H9 (cell line): ENCODE measurements around the gene ITGA8. TPM values are rescaled to one million over a fixed set of nuclear protein-coding genes. Genes with fewer than 3 reads are reported as not detected.

Experiments used
- DNase-seq: peaks from one replicate; pipeline ENCODE4 v3.0.0-alpha.2; 2017
- H2AFZ ChIP-seq: one replicate; pipeline ENCODE4 v1.6.1; 2013; ENCODE audit warnings: mild to moderate bottlenecking, low read length, control low read depth, moderate library complexity
- H2AK5ac ChIP-seq: 2 replicates; pipeline ENCODE4 v1.6.1; 2013; ENCODE audit warnings: low read length, control low read depth, mixed read lengths; ENCODE audit not compliant: insufficient read length
- H2BK120ac ChIP-seq: one replicate; pipeline ENCODE4 v1.6.1; 2013; ENCODE audit warnings: low read depth, mild to moderate bottlenecking, low read length, control low read depth, inconsistent platforms; ENCODE audit not compliant: poor library complexity, severe bottlenecking
- H2BK12ac ChIP-seq: 2 replicates; pipeline ENCODE4 v1.6.1; 2013; ENCODE audit warnings: low read length, control low read depth, mixed read lengths, low read depth; ENCODE audit not compliant: insufficient read length
- H2BK15ac ChIP-seq: 2 replicates; pipeline ENCODE4 v1.6.1; 2013; ENCODE audit warnings: low read depth, low read length, control low read depth
- H2BK20ac ChIP-seq: one replicate; pipeline ENCODE4 v1.6.1; 2013; ENCODE audit warnings: low read depth, mild to moderate bottlenecking, low read length, control low read depth, inconsistent platforms; ENCODE audit not compliant: poor library complexity, severe bottlenecking
- H2BK5ac ChIP-seq: 2 replicates; pipeline ENCODE4 v1.6.1; 2013; ENCODE audit warnings: low read length, control low read depth, mixed read lengths; ENCODE audit not compliant: insufficient read length
- H3K14ac ChIP-seq: 2 replicates; pipeline ENCODE4 v1.6.1; 2013; ENCODE audit warnings: low read length, control low read depth; ENCODE audit not compliant: insufficient read depth
- H3K18ac ChIP-seq: 2 replicates; pipeline ENCODE4 v1.6.1; 2013; ENCODE audit warnings: low read depth, mild to moderate bottlenecking, mixed read lengths, low read length, control low read depth; ENCODE audit not compliant: insufficient read length
- H3K23ac ChIP-seq: 2 replicates; pipeline ENCODE4 v1.6.1; 2013; ENCODE audit warnings: low read length, control low read depth, mixed read lengths, low read depth; ENCODE audit not compliant: insufficient read length
- H3K23me2 ChIP-seq: 2 replicates; pipeline ENCODE4 v1.6.1; 2013; ENCODE audit warnings: low read depth, mild to moderate bottlenecking, mixed read lengths, low read length, control low read depth; ENCODE audit not compliant: insufficient read length, poor library complexity, severe bottlenecking
- H3K27ac ChIP-seq: 2 replicates; pipeline ENCODE4 v1.5.1; 2013; ENCODE audit warnings: low read length, control low read depth, mixed read lengths, low read depth; ENCODE audit not compliant: insufficient read length
- H3K27me3 ChIP-seq: 2 replicates; pipeline ENCODE4 v1.6.1; 2013; ENCODE audit warnings: low read length, control low read depth, inconsistent platforms; ENCODE audit not compliant: insufficient read depth
- H3K4ac ChIP-seq: 2 replicates; pipeline ENCODE4 v1.6.1; 2013; ENCODE audit warnings: low read depth, mild to moderate bottlenecking, control low read depth, inconsistent platforms, low read length, moderate library complexity
- H3K4me1 ChIP-seq: 2 replicates; pipeline ENCODE4 v1.6.1; 2013; ENCODE audit warnings: low read length, control low read depth, inconsistent platforms; ENCODE audit not compliant: insufficient read depth
- H3K4me2 ChIP-seq: 2 replicates; pipeline ENCODE4 v1.6.1; 2013; ENCODE audit warnings: low read length, control low read depth, mixed read lengths; ENCODE audit not compliant: insufficient read length, insufficient read depth
- H3K56ac ChIP-seq: 2 replicates; pipeline ENCODE4 v1.6.1; 2013; ENCODE audit warnings: low read depth, mild to moderate bottlenecking, mixed read lengths, low read length, control low read depth; ENCODE audit not compliant: insufficient read length
- H3K79me1 ChIP-seq: 2 replicates; pipeline ENCODE4 v1.6.1; 2013; ENCODE audit warnings: low read depth, mild to moderate bottlenecking, moderate library complexity, low read length, control low read depth, inconsistent platforms; ENCODE audit not compliant: insufficient read depth, poor library complexity, severe bottlenecking
- H3K79me2 ChIP-seq: 2 replicates; pipeline ENCODE4 v1.6.1; 2013; ENCODE audit warnings: low read length, control low read depth, inconsistent platforms; ENCODE audit not compliant: insufficient read depth
- H3K9ac ChIP-seq: 2 replicates; pipeline ENCODE4 v1.6.1; 2013; ENCODE audit warnings: low read length, control low read depth, mixed read lengths; ENCODE audit not compliant: insufficient read length; ENCODE audit errors: extremely low read depth
- H3K9me3 ChIP-seq: one replicate; pipeline ENCODE4 v1.6.1; 2013; ENCODE audit warnings: low read depth, low read length, inconsistent platforms; ENCODE audit not compliant: control insufficient read depth
- H3T11ph ChIP-seq: one replicate; pipeline ENCODE4 v1.6.1; 2013; ENCODE audit warnings: mild to moderate bottlenecking, low read length, control low read depth, inconsistent platforms
- H4K20me1 ChIP-seq: one replicate; pipeline ENCODE4 v1.6.1; 2013; ENCODE audit not compliant: control insufficient read depth, insufficient read length, insufficient read depth
- H4K5ac ChIP-seq: 2 replicates; pipeline ENCODE4 v1.6.1; 2013; ENCODE audit warnings: low read depth, mild to moderate bottlenecking, mixed read lengths, low read length, control low read depth; ENCODE audit not compliant: insufficient read length
- H4K8ac ChIP-seq: replicated peaks from 2 replicates; pipeline ENCODE4 v1.6.1; 2013; ENCODE audit warnings: low read length, control low read depth, mixed read lengths, low read depth; ENCODE audit not compliant: insufficient read length
- H4K91ac ChIP-seq: 2 replicates; pipeline ENCODE4 v1.6.1; 2013; ENCODE audit warnings: low read depth, mild to moderate bottlenecking, moderate library complexity, mixed read lengths, low read length, control low read depth; ENCODE audit not compliant: insufficient read length
- H3K27ac Mint-ChIP-seq, 3 experiments: 2 replicates in 2 of 3; 3 replicates in 1 of 3; pipeline ENCODE4 v1.8.0; 2020 to 2021; ENCODE audit warnings: mixed read lengths in 3 of 3, mild to moderate bottlenecking in 1 of 3, moderate library complexity in 1 of 3
- H3K27me3 Mint-ChIP-seq: 2 replicates; pipeline ENCODE4 v1.8.0; 2021; ENCODE audit warnings: low read depth, mild to moderate bottlenecking, moderate library complexity, mixed read lengths
- H3K36me3 Mint-ChIP-seq, 3 experiments: 2 replicates in 2 of 3; 3 replicates in 1 of 3; pipeline ENCODE4 v1.8.0; 2020 to 2021; ENCODE audit warnings: low read depth in 3 of 3, mixed read lengths in 3 of 3; ENCODE audit not compliant: insufficient read depth in 1 of 3
- H3K4me1 Mint-ChIP-seq, 2 experiments: 2 replicates each; pipeline ENCODE4 v1.8.0; 2020; ENCODE audit warnings: mixed read lengths in 2 of 2
- H3K4me3 Mint-ChIP-seq, 2 experiments: 2 replicates in 1 of 2; 3 replicates in 1 of 2; pipeline ENCODE4 v1.8.0; 2020 to 2021; ENCODE audit warnings: mild to moderate bottlenecking in 2 of 2, mixed read lengths in 2 of 2, moderate library complexity in 1 of 2
- H3K9me3 Mint-ChIP-seq, 2 experiments: 2 replicates in 1 of 2; 3 replicates in 1 of 2; pipeline ENCODE4 v1.8.0; 2020; ENCODE audit warnings: mild to moderate bottlenecking in 2 of 2, mixed read lengths in 2 of 2, moderate library complexity in 1 of 2
- CTCF ChIP-seq: fragments of 200-600 bp; sonication (generic); conservative IDR thresholded peaks from 3 replicates; pipeline ENCODE4 v1.8.0; 2021; ENCODE audit warnings: antibody characterized with exemption, mild to moderate bottlenecking
- WGBS: extraction: QIAGEN DNeasy Blood & Tissue Kit; methylation state at CpG from one replicate; pipeline ENCODE4 v1.1.7; 2013; ENCODE audit warnings: missing lambda C conversion rate, low lambda C conversion rate, mixed read lengths; ENCODE audit not compliant: insufficient read length; ENCODE audit errors: extremely low coverage; 5-methylcytosine and 5-hydroxymethylcytosine counted together
- total RNA-seq: library from RNA; stranded (reverse); gene quantifications from 2 replicates; pipeline ENCODE4 v1.2.1, GENCODE V29; 2021

The ITGA8 gene
- total RNA-seq, 1 experiment from 2014 or later, result not detected

- H3T11ph ChIP-seq, result no peak overlapping the region
- no peaks in the 10 kb centered on the region for H3K23me2 ChIP-seq
- H3K27ac Mint-ChIP-seq, result no peak overlapping the region
- WGBS, result no CpG with 5 or more reads among the region's 3 CpGs
- no peak overlapping the region for H3K4ac ChIP-seq
- H3K18ac ChIP-seq, result no peak overlapping the region
- no peaks in the 10 kb centered on the region; a peak in 1 of 5 replicates for H3K9me3 Mint-ChIP-seq
- no peaks in the 10 kb centered on the region for H3K9me3 ChIP-seq
- no peak overlapping the region for H4K5ac ChIP-seq
- no peak overlapping the region for H4K91ac ChIP-seq
- no peaks in the 10 kb centered on the region for H3K4me1 ChIP-seq
- H2BK15ac ChIP-seq, result no peak overlapping the region
- no peak overlapping the region for H3K56ac ChIP-seq
- no peak overlapping the region for H3K14ac ChIP-seq
- DNase-seq, result no peak
- no peak overlapping the region for H2BK120ac ChIP-seq
- H4K20me1 ChIP-seq, result no peaks in the 10 kb centered on the region
- no peak overlapping the region for H4K8ac ChIP-seq
- no peak overlapping the region for H3K9ac ChIP-seq
- H2BK20ac ChIP-seq, result no peak overlapping the region
- H3K4me2 ChIP-seq, result no peak overlapping the region
- no peak overlapping the region for H2AK5ac ChIP-seq
- peaks cover 3% of the 10 kb centered on the region; the same call in 1 of the 2 replicates for H3K27me3 ChIP-seq
- no peak overlapping the region for H2BK12ac ChIP-seq
- no peaks in the 10 kb centered on the region for H3K36me3 Mint-ChIP-seq
- no peak overlapping the region for H3K4me3 Mint-ChIP-seq
- no peak overlapping the region for H2BK5ac ChIP-seq
- H3K27ac ChIP-seq, result no peak overlapping the region
- H3K79me2 ChIP-seq, result no peaks in the 10 kb centered on the region
- no peaks in the 10 kb centered on the region for H3K4me1 Mint-ChIP-seq
- no peaks in the 10 kb centered on the region for H3K79me1 ChIP-seq
- H3K27me3 Mint-ChIP-seq, result peaks cover 90% of the 10 kb centered on the region
- H2AFZ ChIP-seq, result no peak overlapping the region
- H3K23ac ChIP-seq, result no peak overlapping the region
- TF ChIP-seq CTCF, result no peak
Observed at GRCh38 chr10:15485027-15485426, 234.7 kb downstream of the ITGA8 start.
